Fibroblast of villous mesenchyme (primary cell): Measurements from ENCODE around the gene SLC19A2. TPM values are rescaled to one million over a fixed set of nuclear protein-coding genes. Genes with fewer than 3 reads are reported as not detected.

ENCODE experiments used
- DNase-seq: peaks from one replicate; pipeline ENCODE4 v3.0.0-alpha.2; 2010; ENCODE audit warnings: low read depth
- H3K4me3 ChIP-seq: 2 replicates; pipeline ENCODE4 v1.5.1; 2011; ENCODE audit warnings: low read depth, mild to moderate bottlenecking, low read length
- CTCF ChIP-seq: IDR thresholded peaks from 2 replicates; pipeline ENCODE4 v1.5.1; 2012; ENCODE audit warnings: low read depth, mild to moderate bottlenecking, low read length; ENCODE audit not compliant: insufficient read depth
- total RNA-seq: library from RNA; depleted of rRNA; stranded (reverse); fragments of >200 nt; gene quantifications from 2 replicates; pipeline ENCODE4 v1.2.3, GENCODE V29; 2012

The SLC19A2 gene
- total RNA-seq, 1 donor: 7.3 TPM

- peak; percentile 29 for DNase-seq
- no peak for TF ChIP-seq CTCF
- H3K4me3 ChIP-seq: no peak overlapping the region
Measured at GRCh38 chr1:169517558-169518186, 31.9 kb upstream of the SLC19A2 start.

GRCh38 chr1:169515641-169516040, 29.9 kb upstream of the SLC19A2 start:
- DNase-seq: no peak
- no peak for TF ChIP-seq CTCF
- no peak overlapping the region for H3K4me3 ChIP-seq

GRCh38 chr1:169514566-169515270, 29.0 kb upstream of the SLC19A2 start:
- TF ChIP-seq CTCF: no peak
- H3K4me3 ChIP-seq: no peak overlapping the region
- peak; percentile 8 for DNase-seq

GRCh38 chr1:169513208-169513607, 27.5 kb upstream of the SLC19A2 start:
- no peak overlapping the region for H3K4me3 ChIP-seq
- peak; percentile 22 for DNase-seq
- no peak for TF ChIP-seq CTCF

- no peak overlapping the region for H3K4me3 ChIP-seq
Measured at GRCh38 chr1:169511316-169512005, 25.7 kb upstream of the SLC19A2 start.

GRCh38 chr1:169510060-169510459, 24.3 kb upstream of the SLC19A2 start:
- DNase-seq: no peak
- no peak overlapping the region for H3K4me3 ChIP-seq
- TF ChIP-seq CTCF: no peak

More at GRCh38 chr1:169511316-169512005, 25.7 kb upstream of the SLC19A2 start:
- peak; percentile 85 for DNase-seq
- no peak for TF ChIP-seq CTCF
